Measurements from ENCODE around the gene TMEM30B.
"Not testable (repeated sequence)": the region's sequence is repeated elsewhere in the genome, so short reads cannot be mapped to it uniquely, and the experiment has no call there.

TMEM30B gene

DNA sequence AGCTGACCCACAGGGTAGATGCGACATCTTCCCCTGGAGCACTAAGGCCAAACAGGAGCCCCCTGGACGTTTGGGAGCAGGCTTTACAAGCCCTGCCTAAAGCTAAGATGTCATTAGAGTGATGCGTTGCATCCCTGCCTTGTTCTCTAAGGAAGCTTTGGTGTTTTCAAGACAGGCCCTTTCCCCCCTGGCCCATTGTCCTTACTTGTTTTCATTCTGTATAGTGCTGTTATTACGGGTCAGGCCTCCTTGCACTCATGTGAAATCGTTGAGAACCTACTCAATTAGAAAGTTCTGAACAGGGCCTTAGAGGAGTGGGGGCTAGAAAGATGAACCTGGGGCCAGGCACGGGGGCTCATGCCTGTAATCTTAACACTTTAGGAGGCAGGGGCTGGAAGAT, 38.6 kb upstream of the TMEM30B start:
- TF ChIP-seq, protein P1, sequence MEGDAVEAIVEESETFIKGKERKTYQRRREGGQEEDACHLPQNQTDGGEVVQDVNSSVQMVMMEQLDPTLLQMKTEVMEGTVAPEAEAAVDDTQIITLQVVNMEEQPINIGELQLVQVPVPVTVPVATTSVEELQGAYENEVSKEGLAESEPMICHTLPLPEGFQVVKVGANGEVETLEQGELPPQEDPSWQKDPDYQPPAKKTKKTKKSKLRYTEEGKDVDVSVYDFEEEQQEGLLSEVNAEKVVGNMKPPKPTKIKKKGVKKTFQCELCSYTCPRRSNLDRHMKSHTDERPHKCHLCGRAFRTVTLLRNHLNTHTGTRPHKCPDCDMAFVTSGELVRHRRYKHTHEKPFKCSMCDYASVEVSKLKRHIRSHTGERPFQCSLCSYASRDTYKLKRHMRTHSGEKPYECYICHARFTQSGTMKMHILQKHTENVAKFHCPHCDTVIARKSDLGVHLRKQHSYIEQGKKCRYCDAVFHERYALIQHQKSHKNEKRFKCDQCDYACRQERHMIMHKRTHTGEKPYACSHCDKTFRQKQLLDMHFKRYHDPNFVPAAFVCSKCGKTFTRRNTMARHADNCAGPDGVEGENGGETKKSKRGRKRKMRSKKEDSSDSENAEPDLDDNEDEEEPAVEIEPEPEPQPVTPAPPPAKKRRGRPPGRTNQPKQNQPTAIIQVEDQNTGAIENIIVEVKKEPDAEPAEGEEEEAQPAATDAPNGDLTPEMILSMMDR (conservative IDR thresholded peaks at IDR 0.05; ENCODE audit: low read depth, low read length): no peak
- no peak overlapping the region for H3K4me3 ChIP-seq (ENCODE audit: low read length)
- DNase-seq (ENCODE audit: low read depth): no peak

DNA sequence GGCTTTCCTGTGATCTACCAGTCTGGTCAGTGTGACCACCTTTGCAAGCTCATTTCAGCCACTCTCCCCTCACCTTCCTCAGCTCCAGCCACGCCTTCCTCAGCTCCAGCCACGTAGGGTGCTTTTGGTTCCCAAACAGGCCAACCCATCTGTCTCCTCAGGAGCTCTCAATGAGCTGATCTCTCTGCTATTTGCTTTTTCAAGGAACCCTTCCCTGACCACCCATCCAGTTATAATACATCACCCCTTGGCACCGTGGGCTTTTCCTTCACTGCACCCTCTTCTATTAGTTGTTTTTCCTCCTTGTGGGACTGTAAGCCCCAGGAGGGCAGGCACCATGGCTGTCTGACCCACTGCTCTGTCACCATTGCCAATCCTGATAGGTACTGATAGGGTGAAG, 37.9 kb upstream of the TMEM30B start:
- no peak overlapping the region for H3K4me3 ChIP-seq (ENCODE audit: low read length)
- TF ChIP-seq, protein P1 (conservative IDR thresholded peaks at IDR 0.05; ENCODE audit: low read depth, low read length): no peak
- no peak for DNase-seq (ENCODE audit: low read depth)

DNA sequence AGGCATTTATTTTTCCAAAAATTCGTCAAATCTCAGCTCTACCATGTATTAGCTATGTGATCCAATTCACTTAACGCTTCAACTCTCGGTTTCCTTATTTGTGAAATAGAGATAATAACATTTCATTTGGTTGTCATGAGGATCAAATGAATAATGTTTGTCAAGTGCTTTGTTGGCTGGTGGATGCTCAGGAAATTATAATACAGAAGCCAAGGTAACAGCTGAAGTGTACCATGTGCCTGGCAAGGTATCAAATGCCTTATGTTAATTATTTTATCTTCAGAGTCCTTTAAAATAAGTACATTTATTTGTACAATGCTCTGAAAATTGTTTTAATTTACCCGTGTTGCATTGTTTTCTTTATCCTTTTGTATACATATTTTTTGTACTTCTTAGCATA, 34.2 kb upstream of the TMEM30B start:
- DNase-seq (ENCODE audit: low read depth): no peak
- TF ChIP-seq, protein P1 (conservative IDR thresholded peaks at IDR 0.05; ENCODE audit: low read depth, low read length): no peak
- no peak overlapping the region for H3K4me3 ChIP-seq (ENCODE audit: low read length)

DNA sequence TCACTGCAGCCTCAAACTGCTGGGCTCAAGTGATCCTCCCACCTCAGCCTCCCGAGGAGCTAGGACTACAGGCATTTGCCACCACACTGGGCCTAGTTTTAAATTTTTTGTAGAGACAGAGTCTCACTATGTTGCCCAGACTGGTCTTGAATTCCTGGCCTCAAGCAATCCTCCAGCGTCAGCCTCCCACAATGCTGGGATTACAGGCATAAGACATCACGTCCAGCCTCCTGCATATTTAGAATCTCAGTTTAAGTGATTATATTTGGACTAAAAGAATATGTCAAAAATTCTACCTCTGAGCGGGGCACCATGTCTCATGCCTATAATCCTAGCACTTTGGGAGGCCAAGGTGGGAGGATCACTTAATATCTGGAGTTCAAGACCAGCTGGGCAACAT, 27.6 kb upstream of the TMEM30B start:
- not testable (repeated sequence) for DNase-seq (ENCODE audit: low read depth); H3K4me3 ChIP-seq (ENCODE audit: low read length)

DNA sequence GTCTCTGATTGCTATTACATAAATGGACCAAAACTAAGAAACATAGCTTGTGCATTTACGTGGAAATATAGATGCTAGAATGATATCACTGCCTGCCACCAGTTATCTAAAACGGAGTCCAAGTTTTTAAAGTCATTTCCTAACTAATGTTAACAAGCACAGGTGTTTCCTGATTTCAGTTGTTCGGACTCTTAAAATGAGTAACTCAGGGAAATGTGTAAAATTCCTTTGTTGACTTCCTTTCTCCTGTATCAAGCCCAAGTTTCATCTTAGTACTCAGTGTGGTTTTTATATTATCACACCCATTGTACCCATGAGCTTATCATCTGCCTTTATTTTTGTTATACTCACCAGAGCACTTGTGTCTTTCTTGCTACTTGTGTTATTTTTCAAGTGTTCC, 27.1 kb upstream of the TMEM30B start:
- no peak for DNase-seq (ENCODE audit: low read depth)
- TF ChIP-seq, protein P1 (conservative IDR thresholded peaks at IDR 0.05; ENCODE audit: low read depth, low read length): no peak
- no peak overlapping the region for H3K4me3 ChIP-seq (ENCODE audit: low read length)

DNA sequence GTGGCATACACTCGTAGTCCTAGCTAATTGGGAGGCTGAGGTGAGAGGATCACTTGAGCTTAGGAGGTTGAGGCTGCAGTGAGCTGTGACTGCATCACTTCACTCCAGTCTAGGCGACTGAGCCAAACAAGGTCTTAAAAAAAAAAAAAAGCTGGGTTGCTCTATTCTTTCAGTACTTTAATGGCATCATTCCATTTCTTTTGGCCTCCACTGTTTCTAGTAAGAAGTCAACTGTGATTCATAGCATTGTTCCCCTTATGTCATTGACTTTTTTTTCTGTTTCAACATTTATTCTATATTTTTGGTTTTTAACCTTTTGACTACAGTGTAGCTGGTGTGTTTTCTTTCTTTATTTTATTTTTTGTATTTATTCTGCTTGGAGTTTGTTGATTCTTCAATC, 23.6 kb upstream of the TMEM30B start:
- no peak for DNase-seq (ENCODE audit: low read depth)
- no peak overlapping the region for H3K4me3 ChIP-seq (ENCODE audit: low read length)
- TF ChIP-seq, protein P1 (conservative IDR thresholded peaks at IDR 0.05; ENCODE audit: low read depth, low read length): no peak

DNA sequence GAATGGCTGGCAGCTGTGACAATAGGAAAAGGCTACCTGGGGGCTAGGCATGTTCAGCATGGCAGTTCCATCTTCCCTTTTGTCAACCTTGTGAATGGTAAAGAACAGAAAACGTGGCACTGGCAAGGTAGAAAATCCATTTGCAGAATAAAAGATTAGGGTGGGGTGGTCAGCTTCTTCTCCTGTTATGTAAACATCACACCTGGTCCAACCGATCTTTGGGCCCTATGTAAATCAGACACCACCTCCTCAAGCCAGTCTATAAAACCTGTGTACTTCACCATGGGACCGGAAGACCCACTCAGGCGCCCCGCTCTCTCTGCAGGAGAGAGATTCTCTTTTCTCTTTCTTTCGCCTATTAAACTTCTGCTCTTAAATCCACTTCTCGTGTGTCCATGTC, 19.6 kb upstream of the TMEM30B start:
- H3K4me3 ChIP-seq (ENCODE audit: low read length): no peak overlapping the region
- TF ChIP-seq, protein P1 (conservative IDR thresholded peaks at IDR 0.05; ENCODE audit: low read depth, low read length): no peak
- DNase-seq (ENCODE audit: low read depth): no peak

DNA sequence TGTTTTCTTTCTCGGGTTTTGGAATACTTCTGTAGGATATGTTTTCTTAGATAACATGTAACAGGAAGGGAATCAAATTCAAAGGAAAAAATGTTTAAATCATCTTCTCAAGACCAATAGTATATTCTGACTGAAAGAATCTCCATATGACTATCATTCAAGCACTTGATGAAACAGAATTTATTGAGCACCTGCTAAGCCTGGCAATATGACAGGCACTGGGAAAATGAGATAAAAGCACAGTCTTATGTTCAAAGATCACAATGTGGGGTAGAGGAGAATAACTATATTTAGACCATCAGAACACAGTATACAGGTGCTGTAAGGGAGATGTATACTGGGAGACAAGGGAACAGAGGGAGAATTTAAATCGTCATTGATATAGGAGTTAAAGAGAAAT, 19.1 kb upstream of the TMEM30B start:
- TF ChIP-seq, protein P1 (conservative IDR thresholded peaks at IDR 0.05; ENCODE audit: low read depth, low read length): no peak

More for the DNA sequence above, 19.1 kb upstream of the TMEM30B start:
- no peak overlapping the region for H3K4me3 ChIP-seq (ENCODE audit: low read length)
- no peak for DNase-seq (ENCODE audit: low read depth)
